Measurements from ENCODE around the gene TMEM132D. TPM values are rescaled to one million over a fixed set of nuclear protein-coding genes. Genes with fewer than 3 reads are reported as not detected.

Gene TMEM132D
- total and polyA plus RNA-seq, 2 experiments from 2014 or later = not detected

DNA sequence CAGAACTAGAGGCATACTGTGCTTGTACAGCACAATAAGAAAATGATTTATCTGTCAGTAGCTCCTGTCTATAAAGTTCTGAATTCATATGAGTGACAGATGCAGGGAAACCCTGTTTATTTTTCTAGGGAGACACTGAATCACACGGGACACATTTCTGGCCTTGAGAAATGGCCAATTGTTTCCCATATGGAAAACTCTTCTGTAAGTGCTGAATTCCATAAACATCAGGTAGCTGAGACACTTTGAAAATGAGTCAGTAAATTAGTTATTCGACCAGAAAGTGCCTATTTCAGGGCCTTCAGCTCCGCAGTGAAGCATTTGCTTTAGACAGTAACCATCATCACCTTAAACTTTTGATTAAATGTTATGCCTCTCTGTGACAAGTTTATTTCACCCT, 184.4 kb downstream of the TMEM132D start:
- 13% methylated on average over 3 of the region's 3 CpGs for WGBS, 2 experiments (ENCODE audit: low coverage in 1 of 2, low lambda C conversion rate in 2 of 2, missing lambda C conversion rate in 2 of 2)
- H2AFZ ChIP-seq = no peak overlapping the region
- in situ Hi-C loops (cut with MboI) = no loop called here

DNA sequence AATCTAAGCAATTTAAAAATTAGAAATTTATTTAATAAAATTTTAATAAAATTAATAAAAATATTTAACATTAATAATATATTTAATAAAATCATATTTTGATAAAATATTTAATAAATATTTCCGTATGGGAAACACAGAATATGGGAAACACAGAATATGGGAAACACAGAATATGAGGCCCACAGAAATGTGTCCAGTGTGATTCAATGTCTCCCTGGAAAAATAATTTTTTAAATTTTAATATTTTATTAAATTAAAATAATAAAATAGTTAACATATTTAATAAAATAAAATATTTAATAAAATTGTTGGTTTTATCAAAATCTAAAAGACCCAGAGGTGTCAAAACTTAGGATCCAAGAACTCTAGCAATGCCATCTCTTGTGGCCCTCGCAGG, 186.4 kb downstream of the TMEM132D start:
- TF ChIP-seq EZH2phosphoT487 (IDR thresholded peaks at IDR 0.05; ENCODE audit: insufficient read depth, low read depth) = no peak
- TF ChIP-seq EZH2 (IDR thresholded peaks at IDR 0.05; ENCODE audit: insufficient read depth, poor library complexity, severe bottlenecking) = no peak
- no peak for DNase-seq
- Histone ChIP-seq H3K36me3 (ENCODE audit: low read depth) (no peaks in the 10 kb centered on the region), H3K79me2 (ENCODE audit: insufficient read depth) (no peaks in the 10 kb centered on the region), H4K20me1 (ENCODE audit: insufficient read depth) (no peaks in the 10 kb centered on the region), H3K27me3 (replicated peaks; ENCODE audit: insufficient read depth) (no peaks in the 10 kb centered on the region), H3K4me3 (no peak overlapping the region), H2AFZ (no peak overlapping the region), H3K9ac (no peak overlapping the region), H3K4me1 (ENCODE audit: insufficient read depth) (no peaks in the 10 kb centered on the region), H3F3A (ENCODE audit: insufficient read depth) (no peaks in the 10 kb centered on the region), H3K27ac (no peak overlapping the region), H3K9me2 (ENCODE audit: insufficient read depth) (no peaks in the 10 kb centered on the region), H3K4me2 (ENCODE audit: unreplicated experiment) (no peak overlapping the region), H3K9me3 (ENCODE audit: low read depth) (no peaks in the 10 kb centered on the region)
- 28 to 37% methylated on average over 2 of the region's 2 CpGs for WGBS, 2 experiments (ENCODE audit: low coverage in 1 of 2, low lambda C conversion rate in 2 of 2, missing lambda C conversion rate in 2 of 2)
- in situ Hi-C loops (cut with MboI) = no loop called here

More for the DNA sequence above, 184.4 kb downstream of the TMEM132D start:
- Histone ChIP-seq H3K27ac (no peak overlapping the region), H3K4me2 (ENCODE audit: unreplicated experiment) (no peak overlapping the region), H3K79me2 (ENCODE audit: insufficient read depth) (no peaks in the 10 kb centered on the region), H3K9me3 (ENCODE audit: low read depth) (no peaks in the 10 kb centered on the region), H3K36me3 (ENCODE audit: low read depth) (no peaks in the 10 kb centered on the region), H3K9ac (no peak overlapping the region), H3F3A (ENCODE audit: insufficient read depth) (no peaks in the 10 kb centered on the region), H4K20me1 (ENCODE audit: insufficient read depth) (no peaks in the 10 kb centered on the region), H3K4me3 (no peak overlapping the region), H3K27me3 (replicated peaks; ENCODE audit: insufficient read depth) (no peaks in the 10 kb centered on the region), H3K9me2 (ENCODE audit: insufficient read depth) (no peaks in the 10 kb centered on the region), H3K4me1 (ENCODE audit: insufficient read depth) (no peaks in the 10 kb centered on the region)
- no peak for DNase-seq
- TF ChIP-seq EZH2phosphoT487 (IDR thresholded peaks at IDR 0.05; ENCODE audit: insufficient read depth, low read depth) (no peak), EZH2 (IDR thresholded peaks at IDR 0.05; ENCODE audit: insufficient read depth, poor library complexity, severe bottlenecking) (no peak)

DNA sequence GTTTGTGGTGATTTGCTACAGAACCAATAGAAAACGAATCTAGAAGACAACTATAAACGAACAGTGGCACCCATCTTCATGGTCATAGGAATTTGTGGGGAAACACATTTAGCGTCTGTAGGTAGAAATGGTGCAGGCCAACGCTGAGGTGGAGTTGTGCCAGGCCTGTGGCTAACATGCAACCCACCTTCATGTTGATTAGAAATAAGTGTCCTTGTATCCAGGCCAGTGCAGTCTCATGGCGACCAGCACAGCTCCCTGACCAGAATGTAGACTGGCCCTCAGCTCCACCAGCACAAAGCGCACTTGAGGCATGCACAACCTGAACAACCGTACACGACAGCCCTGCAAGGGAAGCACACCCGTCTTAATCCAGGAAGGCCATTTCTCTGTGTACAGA, 187.0 kb downstream of the TMEM132D start:
- Histone ChIP-seq H3K79me2 (ENCODE audit: insufficient read depth) (no peaks in the 10 kb centered on the region), H3F3A (ENCODE audit: insufficient read depth) (no peaks in the 10 kb centered on the region), H4K20me1 (ENCODE audit: insufficient read depth) (no peaks in the 10 kb centered on the region), H3K36me3 (ENCODE audit: low read depth) (no peaks in the 10 kb centered on the region), H2AFZ (no peak overlapping the region), H3K27ac (no peak overlapping the region), H3K4me1 (ENCODE audit: insufficient read depth) (no peaks in the 10 kb centered on the region), H3K4me2 (ENCODE audit: unreplicated experiment) (no peak overlapping the region), H3K27me3 (replicated peaks; ENCODE audit: insufficient read depth) (no peaks in the 10 kb centered on the region), H3K9me2 (ENCODE audit: insufficient read depth) (no peaks in the 10 kb centered on the region), H3K9me3 (ENCODE audit: low read depth) (no peaks in the 10 kb centered on the region), H3K4me3 (no peak overlapping the region), H3K9ac (no peak overlapping the region)
- no peak for DNase-seq
- TF ChIP-seq EZH2phosphoT487 (IDR thresholded peaks at IDR 0.05; ENCODE audit: insufficient read depth, low read depth) (no peak), EZH2 (IDR thresholded peaks at IDR 0.05; ENCODE audit: insufficient read depth, poor library complexity, severe bottlenecking) (no peak)
- in situ Hi-C loops (cut with MboI) = no loop called here
- 39 to 48% methylated on average over 9 of the region's 9 CpGs for WGBS, 2 experiments (ENCODE audit: low coverage in 1 of 2, low lambda C conversion rate in 2 of 2, missing lambda C conversion rate in 2 of 2)

DNA sequence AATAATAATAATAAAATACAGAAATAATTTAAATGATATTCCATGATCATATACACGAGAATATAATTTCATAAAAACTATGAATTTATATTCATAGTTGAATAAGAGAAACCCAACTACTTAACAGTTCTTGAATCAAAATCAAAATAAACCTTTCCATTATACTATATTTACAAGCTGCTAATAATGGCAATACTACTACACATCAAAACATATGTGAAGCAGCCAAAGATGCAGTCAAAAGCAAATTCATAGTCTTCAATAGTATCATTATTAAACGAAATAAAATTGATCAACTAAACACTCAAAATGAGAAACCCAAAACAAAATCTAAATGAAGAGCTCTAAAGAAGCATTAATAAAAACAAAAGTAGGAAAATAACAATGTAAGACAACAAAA, 197.1 kb downstream of the TMEM132D start:
- H2AFZ ChIP-seq = no peak overlapping the region
- in situ Hi-C loops (cut with MboI) = no loop called here
- WGBS, 2 experiments (ENCODE audit: low coverage in 1 of 2, low lambda C conversion rate in 2 of 2, missing lambda C conversion rate in 2 of 2) = 7 to 12% methylated on average over 2 of the region's 2 CpGs
- H3K4me3 ChIP-seq = no peak overlapping the region
- no peaks in the 10 kb centered on the region for H3K9me3 ChIP-seq (ENCODE audit: low read depth)
- H4K20me1 ChIP-seq (ENCODE audit: insufficient read depth) = no peaks in the 10 kb centered on the region
- H3F3A ChIP-seq (ENCODE audit: insufficient read depth) = no peaks in the 10 kb centered on the region
- peak; percentile 0 for DNase-seq
- H3K27ac ChIP-seq = no peak overlapping the region
- no peaks in the 10 kb centered on the region for H3K9me2 ChIP-seq (ENCODE audit: insufficient read depth)
- TF ChIP-seq EZH2 (IDR thresholded peaks at IDR 0.05; ENCODE audit: insufficient read depth, poor library complexity, severe bottlenecking) = no peak
- no peak for TF ChIP-seq EZH2phosphoT487 (IDR thresholded peaks at IDR 0.05; ENCODE audit: insufficient read depth, low read depth)
- H3K4me2 ChIP-seq (ENCODE audit: unreplicated experiment) = no peak overlapping the region
- no peaks in the 10 kb centered on the region for H3K79me2 ChIP-seq (ENCODE audit: insufficient read depth)
- no peaks in the 10 kb centered on the region for H3K36me3 ChIP-seq (ENCODE audit: low read depth)
- no peak overlapping the region for H3K9ac ChIP-seq
- H3K27me3 ChIP-seq (replicated peaks; ENCODE audit: insufficient read depth) = no peaks in the 10 kb centered on the region
- no peaks in the 10 kb centered on the region for H3K4me1 ChIP-seq (ENCODE audit: insufficient read depth)

Data from GM23248 (cell line).